Endothelial cell of umbilical vein (primary cell): ENCODE measurements around the gene DEFB108B. TPM values are rescaled to one million over a fixed set of nuclear protein-coding genes. Genes with fewer than 3 reads are reported as not detected.
"Not testable (repeated sequence)": the region's sequence is repeated elsewhere in the genome, so short reads cannot be mapped to it uniquely, and the experiment has no call there.

Source experiments
- BruUV-seq: library from RNA; stranded (reverse); fragments of 400-500 nt; replicated peaks from 2 replicates; lab custom pipeline; 2021; lab: Mats Ljungman, UMichigan
- CTCF ChIA-PET: fragments of 300-600, 350-600 bp; sonication (Branson Sonifier 250); formaldehyde crosslinking; loops from one replicate; lab custom pipeline; 2021; ENCODE audit warnings: antibody characterized with exemption, inconsistent platforms; lab: Charles Lee
- POLR2A ChIA-PET: fragments of 300-600, 350-600 bp; sonication (Branson Sonifier 250); formaldehyde crosslinking; loops from one replicate; lab custom pipeline; 2021; ENCODE audit warnings: antibody characterized with exemption, inconsistent platforms; lab: Charles Lee
- DNase-seq: peaks from one replicate; pipeline ENCODE4 v3.0.0-alpha.2; 2011; ENCODE audit warnings: low read depth, low spot score
- FAIRE-seq: peaks from 2 replicates; lab custom pipeline; 2011; peaks lifted over from hg19 to GRCh38; lab: Jason Lieb, UNC
- H2AFZ ChIP-seq: 2 replicates; pipeline ENCODE4 v1.6.0; 2012; ENCODE audit warnings: low read depth, low read length, control low read depth, inconsistent platforms
- H3K27ac ChIP-seq: 2 replicates; pipeline ENCODE4 v1.5.1; 2011; ENCODE audit warnings: low read depth, mild to moderate bottlenecking, control low read depth, low read length, moderate library complexity; ENCODE audit not compliant: insufficient read depth
- H3K27me3 ChIP-seq, 2 experiments: 2 replicates each; pipeline versions ENCODE4 v1.6.0 to v1.6.1; 2011; ENCODE audit warnings: low read length in 2 of 2, mixed read lengths in 1 of 2; ENCODE audit not compliant: control insufficient read depth in 2 of 2, insufficient read depth in 2 of 2
- H3K36me3 ChIP-seq, 2 experiments: 2 replicates in 1 of 2; 3 replicates in 1 of 2; pipeline ENCODE4 v1.5.1; 2011; ENCODE audit warnings: low read length in 2 of 2, mild to moderate bottlenecking in 1 of 2, moderate library complexity in 1 of 2; ENCODE audit not compliant: control insufficient read depth in 2 of 2, insufficient read depth in 2 of 2; ENCODE audit errors: extremely low read depth in 1 of 2
- H3K4me1 ChIP-seq: 3 replicates; pipeline ENCODE4 v1.5.1; 2011; ENCODE audit warnings: mild to moderate bottlenecking, low read length; ENCODE audit not compliant: control insufficient read depth, insufficient read depth; ENCODE audit errors: extremely low read depth
- H3K4me2 ChIP-seq: 2 replicates; pipeline ENCODE4 v1.6.1; 2011; ENCODE audit warnings: low read length, control low read depth, mixed read lengths; ENCODE audit not compliant: insufficient read depth
- H3K4me3 ChIP-seq, 3 experiments: fragments of 200-600 bp in 1 of 3; sonication (generic), shearing (Covaris generic) in 1 of 3; replicated peaks in 1 of 3; 2 replicates each; pipeline ENCODE4 v1.5.1; 2011 to 2016; ENCODE audit warnings: control low read depth in 3 of 3, low read length in 3 of 3, mild to moderate bottlenecking in 2 of 3, inconsistent platforms in 1 of 3, low read depth in 1 of 3, moderate library complexity in 1 of 3; ENCODE audit not compliant: insufficient read depth in 1 of 3
- H3K79me2 ChIP-seq: 2 replicates; pipeline ENCODE4 v1.6.0; 2012; ENCODE audit warnings: low read length, inconsistent platforms; ENCODE audit not compliant: control insufficient read depth, insufficient read depth
- H3K9ac ChIP-seq: replicated peaks from 2 replicates; pipeline ENCODE3; 2011; ENCODE audit warnings: low read length, control low read depth; ENCODE audit not compliant: insufficient read depth; ENCODE audit errors: extremely low read depth
- H3K9me1 ChIP-seq: replicated peaks from 3 replicates; pipeline ENCODE4 v1.6.0; 2011; ENCODE audit warnings: mild to moderate bottlenecking, low read length; ENCODE audit not compliant: control insufficient read depth, insufficient read depth; ENCODE audit errors: extremely low read depth
- H3K9me3 ChIP-seq: replicated peaks from 2 replicates; pipeline ENCODE4 v1.5.1; 2012; ENCODE audit warnings: low read length, inconsistent platforms; ENCODE audit not compliant: control insufficient read depth, insufficient read depth
- H4K20me1 ChIP-seq: replicated peaks from 2 replicates; pipeline ENCODE3; 2011; ENCODE audit warnings: mild to moderate bottlenecking, low read length; ENCODE audit not compliant: control insufficient read depth, insufficient read depth; ENCODE audit errors: extremely low read depth
- CTCF ChIP-seq, 2 donors: IDR thresholded peaks; 1 replicate in 1 of 2; 2 replicates in 1 of 2; pipeline ENCODE4 v1.5.1; 2011; ENCODE audit warnings: low read length in 2 of 2, mild to moderate bottlenecking in 2 of 2, moderate library complexity in 2 of 2, control low read depth in 1 of 2, inconsistent platforms in 1 of 2, low read depth in 1 of 2; ENCODE audit not compliant: insufficient read depth in 1 of 2; ENCODE audit errors: extremely low read depth in 1 of 2
- dilution Hi-C: fragments of 300-500 bp; cut with MboI; formaldehyde crosslinking; loops from one replicate; pipeline ENCODE4 v1.15.0; 2019; ENCODE audit warnings: low sequenced_read_pairs; ENCODE audit not compliant: extremely low pct_ligation_motif_present
- intact Hi-C: fragments of 100-400 bp; cut with micrococcal nuclease; formaldehyde crosslinking; loops from one replicate; pipeline ENCODE4 v1.10.0; 2022
- polyA plus RNA-seq, 4 experiments: library from polyadenylated mRNA; depleted of rRNA in 3 of 4; stranded (reverse) in 3 of 4; unstranded in 1 of 4; fragments of >200 nt; gene quantifications; 2 replicates each; pipeline versions ENCODE4 v1.2.1 to v1.2.3, GENCODE V29; 2011 to 2012; ENCODE audit warnings: missing spikeins in 1 of 4
- total RNA-seq: library from RNA; stranded (reverse); gene quantifications from 2 replicates; pipeline ENCODE4 v1.2.3, GENCODE V29; 2021

The DEFB108B gene
- total and polyA plus RNA-seq, 2 donors (not counting 3 experiments of a cell fraction or from before 2014, with no cell fraction given) = not detected

- H3K79me2 ChIP-seq, POLR2A ChIA-PET, FAIRE-seq, intact Hi-C loops, H3K27ac ChIP-seq, H4K20me1 ChIP-seq, dilution Hi-C loops, H3K36me3 ChIP-seq, H3K4me1 ChIP-seq, H3K9me3 ChIP-seq, BruUV-seq, H2AFZ ChIP-seq, H3K4me3 ChIP-seq, H3K9me1 ChIP-seq, H3K9ac ChIP-seq, H3K27me3 ChIP-seq, H3K4me2 ChIP-seq: not testable (repeated sequence)
- CTCF ChIA-PET = interaction anchor here (0.6 to 1.5 kb wide), 4 partner anchors 8 to 638 kb away, joined by 3 to 8 read pairs (median 4); no protein-coding TSS in a partner anchor
- TF ChIP-seq CTCF (IDR thresholded peaks at IDR 0.05; ENCODE audit: extremely low read depth in 1 of 2, insufficient read depth in 1 of 2, low read depth in 1 of 2, low read length in 2 of 2) = peak; percentile 24 to 48
- DNase-seq = peak; percentile 13
These were observed 40.3 kb upstream of the DEFB108B start for GRCh38 chr11:71792621-71793235.

GRCh38 chr11:71794386-71795040 is 38.5 kb upstream of the DEFB108B start:
- H2AFZ ChIP-seq, H3K9me3 ChIP-seq, H3K27ac ChIP-seq, H3K9ac ChIP-seq, BruUV-seq, H3K9me1 ChIP-seq, DNase-seq, H3K79me2 ChIP-seq, CTCF ChIA-PET, H4K20me1 ChIP-seq, H3K27me3 ChIP-seq, FAIRE-seq, H3K4me3 ChIP-seq, dilution Hi-C loops, intact Hi-C loops, H3K36me3 ChIP-seq, H3K4me2 ChIP-seq, H3K4me1 ChIP-seq, POLR2A ChIA-PET: not testable (repeated sequence)

- FAIRE-seq = not testable (repeated sequence)
These were observed 37.8 kb upstream of the DEFB108B start for GRCh38 chr11:71795236-71795635.

More at GRCh38 chr11:71795236-71795635, 37.8 kb upstream of the DEFB108B start:
- BruUV-seq, H3K27me3 ChIP-seq, H3K79me2 ChIP-seq, CTCF ChIA-PET, H3K36me3 ChIP-seq, H4K20me1 ChIP-seq, H3K4me1 ChIP-seq, H2AFZ ChIP-seq, H3K27ac ChIP-seq, H3K9me3 ChIP-seq, POLR2A ChIA-PET, DNase-seq, dilution Hi-C loops, intact Hi-C loops, H3K4me2 ChIP-seq, H3K4me3 ChIP-seq, H3K9me1 ChIP-seq, H3K9ac ChIP-seq: not testable (repeated sequence)
